ENCODE results near the gene SLC47A1.

Gene SLC47A1

GRCh38 chr17:19568016-19568350 lies 34.3 kb downstream of the SLC47A1 start:
- in situ Hi-C loops (cut with MboI; ENCODE audit: low sequenced_read_pairs, unreplicated experiment) = no loop called here
- no peak for DNase-seq (ENCODE audit: low spot score)
- no peak for TF ChIP-seq CTCF (IDR thresholded peaks at IDR 0.05; ENCODE audit: borderline replicate concordance, control extremely low read depth, extremely low read depth, insufficient read depth, missing control alignments)

- no peak for DNase-seq (ENCODE audit: low spot score)
- in situ Hi-C loops (cut with MboI; ENCODE audit: low sequenced_read_pairs, unreplicated experiment) = no loop called here
Observed at GRCh38 chr17:19569785-19570543, 36.3 kb downstream of the SLC47A1 start.

GRCh38 chr17:19570544-19571062 lies 36.9 kb downstream of the SLC47A1 start:
- no peak for DNase-seq (ENCODE audit: low spot score)
- in situ Hi-C loops (cut with MboI; ENCODE audit: low sequenced_read_pairs, unreplicated experiment) = no loop called here

More at GRCh38 chr17:19569785-19570543, 36.3 kb downstream of the SLC47A1 start:
- TF ChIP-seq CTCF (IDR thresholded peaks at IDR 0.05; ENCODE audit: borderline replicate concordance, control extremely low read depth, extremely low read depth, insufficient read depth, missing control alignments) = no peak

GRCh38 chr17:19573075-19573474 lies 39.4 kb downstream of the SLC47A1 start:
- DNase-seq (ENCODE audit: low spot score) = no peak
- TF ChIP-seq CTCF (IDR thresholded peaks at IDR 0.05; ENCODE audit: borderline replicate concordance, control extremely low read depth, extremely low read depth, insufficient read depth, missing control alignments) = no peak
- in situ Hi-C loops (cut with MboI; ENCODE audit: low sequenced_read_pairs, unreplicated experiment) = no loop called here

More at GRCh38 chr17:19570544-19571062, 36.9 kb downstream of the SLC47A1 start:
- no peak for TF ChIP-seq CTCF (IDR thresholded peaks at IDR 0.05; ENCODE audit: borderline replicate concordance, control extremely low read depth, extremely low read depth, insufficient read depth, missing control alignments)

- TF ChIP-seq CTCF (IDR thresholded peaks at IDR 0.05; ENCODE audit: borderline replicate concordance, control extremely low read depth, extremely low read depth, insufficient read depth, missing control alignments) = no peak
- in situ Hi-C loops (cut with MboI; ENCODE audit: low sequenced_read_pairs, unreplicated experiment) = no loop called here
- DNase-seq (ENCODE audit: low spot score) = no peak
Observed at GRCh38 chr17:19574956-19575355, 41.3 kb downstream of the SLC47A1 start.

- in situ Hi-C loops (cut with MboI; ENCODE audit: low sequenced_read_pairs, unreplicated experiment) = no loop called here
- DNase-seq (ENCODE audit: low spot score) = no peak
- no peak for TF ChIP-seq CTCF (IDR thresholded peaks at IDR 0.05; ENCODE audit: borderline replicate concordance, control extremely low read depth, extremely low read depth, insufficient read depth, missing control alignments)
Observed at GRCh38 chr17:19578545-19578944, 44.9 kb downstream of the SLC47A1 start.
